Endothelial cell of hepatic sinusoid (primary cell): Measurements from ENCODE around the gene ABCG8.
"Not testable (repeated sequence)": the region's sequence is repeated elsewhere in the genome, so short reads cannot be mapped to it uniquely, and the experiment has no call there.

ENCODE experiments used
- in situ Hi-C: cut with HindIII; loops from 2 replicates; pipeline ENCODE4 v1.10.0; 2017; ENCODE audit warnings: low sequenced_read_pairs

The ABCG8 gene

GRCh38 chr2:43905871-43906270 lies 67.1 kb downstream of the ABCG8 start:
- in situ Hi-C loops = no loop called here

- in situ Hi-C loops = no loop called here
Measured at GRCh38 chr2:43906448-43907109, 67.8 kb downstream of the ABCG8 start.

- in situ Hi-C loops = not testable (repeated sequence)
Measured at GRCh38 chr2:43911136-43911790, 72.5 kb downstream of the ABCG8 start.

- in situ Hi-C loops = no loop called here
Measured at GRCh38 chr2:43924463-43924862, 85.7 kb downstream of the ABCG8 start.

- in situ Hi-C loops = no loop called here
Measured at GRCh38 chr2:43925431-43925830, 86.7 kb downstream of the ABCG8 start.

GRCh38 chr2:43927442-43927841 lies 88.7 kb downstream of the ABCG8 start:
- in situ Hi-C loops = no loop called here

GRCh38 chr2:43931293-43931692 lies 92.5 kb downstream of the ABCG8 start:
- in situ Hi-C loops = loop anchor here (5.0 kb wide), 1 partner anchor 34 kb away; no protein-coding TSS in a partner anchor
